ENCODE results near the gene ANKRD60. TPM values are rescaled to one million over a fixed set of nuclear protein-coding genes. Genes with fewer than 3 reads are reported as not detected.

Gene ANKRD60
- total RNA-seq, 1 experiment from 2014 or later, result not detected

- Histone ChIP-seq H4K91ac (ENCODE audit: insufficient read length, low read depth, low read length) (no peak overlapping the region), H3K14ac (ENCODE audit: insufficient read depth, low read length) (no peak overlapping the region), H3K9me3 (ENCODE audit: control insufficient read depth, low read depth, low read length) (no peaks in the 10 kb centered on the region), H3K23me2 (ENCODE audit: insufficient read length, low read depth, low read length, poor library complexity, severe bottlenecking) (no peaks in the 10 kb centered on the region), H3K27ac (ENCODE audit: insufficient read length, low read depth, low read length) (no peak overlapping the region), H2AFZ (ENCODE audit: low read length) (no peak overlapping the region), H3K4ac (ENCODE audit: low read depth, low read length) (no peak overlapping the region), H4K5ac (ENCODE audit: insufficient read length, low read depth, low read length) (no peak overlapping the region), H3K23ac (ENCODE audit: insufficient read length, low read depth, low read length) (no peak overlapping the region), H2AK5ac (ENCODE audit: insufficient read length, low read length) (no peak overlapping the region), H3K4me1 (ENCODE audit: insufficient read depth, low read length) (no peaks in the 10 kb centered on the region), H3K4me2 (ENCODE audit: insufficient read depth, insufficient read length, low read length) (no peak overlapping the region), H2BK15ac (ENCODE audit: low read depth, low read length) (no peak overlapping the region), H3K79me2 (ENCODE audit: insufficient read depth, low read length) (no peaks in the 10 kb centered on the region), H3K56ac (ENCODE audit: insufficient read length, low read depth, low read length) (no peak overlapping the region), H3K18ac (ENCODE audit: insufficient read length, low read depth, low read length) (no peak overlapping the region), H3T11ph (ENCODE audit: low read length) (no peak overlapping the region), H4K8ac (replicated peaks; ENCODE audit: insufficient read length, low read depth, low read length) (no peak overlapping the region), H3K27me3 (ENCODE audit: insufficient read depth, low read length) (no peaks in the 10 kb centered on the region), H4K20me1 (ENCODE audit: control insufficient read depth, insufficient read depth, insufficient read length) (no peaks in the 10 kb centered on the region), H2BK120ac (ENCODE audit: low read depth, low read length, poor library complexity, severe bottlenecking) (no peak overlapping the region), H2BK12ac (ENCODE audit: insufficient read length, low read depth, low read length) (no peak overlapping the region), H3K79me1 (ENCODE audit: insufficient read depth, low read depth, low read length, poor library complexity, severe bottlenecking) (no peaks in the 10 kb centered on the region), H2BK5ac (ENCODE audit: insufficient read length, low read length) (no peak overlapping the region), H2BK20ac (ENCODE audit: low read depth, low read length, poor library complexity, severe bottlenecking) (no peak overlapping the region), H3K9ac (ENCODE audit: extremely low read depth, insufficient read length, low read length) (no peak overlapping the region)
- no CpG with 5 or more reads among the region's 7 CpGs for WGBS (ENCODE audit: extremely low coverage, insufficient read length, low lambda C conversion rate)
- H3K9me3 Mint-ChIP-seq, result no peaks in the 10 kb centered on the region
- H3K27me3 Mint-ChIP-seq (ENCODE audit: low read depth), result no peaks in the 10 kb centered on the region
- TF ChIP-seq CTCF (conservative IDR thresholded peaks at IDR 0.05), result no peak
- peak overlapping the region in 1 of 3 experiments; percentile 25; a peak in 4 of 7 replicates for H3K27ac Mint-ChIP-seq
- peaks cover 6 to 7% of the 10 kb centered on the region in 2 experiments for H3K4me1 Mint-ChIP-seq
- DNase-seq, result no peak
- peaks cover 14 to 45% (median 38%) of the 10 kb centered on the region in 3 experiments for H3K36me3 Mint-ChIP-seq (ENCODE audit: insufficient read depth in 1 of 3, low read depth in 3 of 3)
- no peak overlapping the region for H3K4me3 Mint-ChIP-seq
Observed at GRCh38 chr20:58244517-58245030, 16.1 kb upstream of the ANKRD60 start.
